OCI-M2 (cell line): Measurements from ENCODE around the gene MYL10.

Source experiments
- DNase-seq: peaks from one replicate; lab custom pipeline; 2025; ENCODE audit not compliant: unreplicated experiment; lab: John Stamatoyannopoulos, UW

Gene MYL10

GRCh38 chr7:101578552-101578951, 50.5 kb downstream of the MYL10 start:
- no peak for DNase-seq

- DNase-seq = no peak
Measured at GRCh38 chr7:101576998-101577397, 52.1 kb downstream of the MYL10 start.

- DNase-seq = no peak
Measured at GRCh38 chr7:101575721-101576120, 53.4 kb downstream of the MYL10 start.

GRCh38 chr7:101575168-101575567, 53.9 kb downstream of the MYL10 start:
- DNase-seq = no peak

GRCh38 chr7:101572156-101572555, 56.9 kb downstream of the MYL10 start:
- no peak for DNase-seq

GRCh38 chr7:101567230-101567629, 61.9 kb downstream of the MYL10 start:
- no peak for DNase-seq

- no peak for DNase-seq
Measured at GRCh38 chr7:101565601-101566209, 63.4 kb downstream of the MYL10 start.

- DNase-seq = no peak
Measured at GRCh38 chr7:101564778-101565211, 64.3 kb downstream of the MYL10 start.

- no peak for DNase-seq
Measured at GRCh38 chr7:101563943-101564777, 64.9 kb downstream of the MYL10 start.
